COR-L47 (cell line): ENCODE data around the gene ANKS6.

Source experiments
- DNase-seq: peaks from one replicate; lab custom pipeline; 2025; lab: John Stamatoyannopoulos, UW

The ANKS6 gene

DNA sequence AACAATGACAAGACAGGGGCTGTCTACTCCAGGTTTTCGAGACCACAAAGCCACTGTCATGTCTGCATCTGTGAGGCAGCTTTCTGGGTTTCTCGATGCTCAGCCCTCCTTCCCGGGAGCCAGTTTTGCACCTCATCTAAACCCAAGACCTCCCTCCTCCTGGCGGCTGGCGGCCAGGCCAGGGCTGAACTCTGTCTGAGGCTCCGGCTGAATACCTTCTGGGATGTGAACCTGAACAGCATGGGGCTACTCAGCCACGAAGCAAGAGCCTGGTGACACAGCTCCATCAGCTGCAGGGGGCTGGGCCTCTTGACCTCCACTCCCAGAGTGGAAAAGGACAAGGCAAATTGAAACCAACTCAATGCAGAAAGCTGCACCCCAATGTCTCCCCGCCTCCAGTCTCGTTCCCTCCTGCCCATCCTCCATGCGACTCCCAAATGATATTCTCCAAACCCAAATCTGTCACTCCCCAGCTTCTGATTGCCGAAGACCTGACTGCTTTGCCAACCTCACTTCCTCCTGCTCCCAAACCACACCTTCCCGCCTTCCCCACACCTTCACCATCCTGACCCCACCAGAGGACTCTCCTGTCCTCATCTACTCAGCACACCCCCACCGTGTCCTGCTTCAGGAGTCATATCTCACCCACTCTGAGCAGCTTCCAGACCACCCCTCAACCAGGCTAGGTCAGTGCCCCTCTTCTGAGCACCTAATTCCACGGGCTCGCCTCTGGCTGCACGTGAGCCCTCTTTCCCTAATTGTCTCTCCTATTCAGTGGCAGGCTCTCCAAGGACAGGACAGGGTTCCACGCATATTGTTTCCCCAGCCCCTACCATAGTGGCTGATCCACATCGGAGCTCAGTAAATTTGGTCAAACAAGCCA, 4.5 kb downstream of the ANKS6 start:
- no peak for DNase-seq

DNA sequence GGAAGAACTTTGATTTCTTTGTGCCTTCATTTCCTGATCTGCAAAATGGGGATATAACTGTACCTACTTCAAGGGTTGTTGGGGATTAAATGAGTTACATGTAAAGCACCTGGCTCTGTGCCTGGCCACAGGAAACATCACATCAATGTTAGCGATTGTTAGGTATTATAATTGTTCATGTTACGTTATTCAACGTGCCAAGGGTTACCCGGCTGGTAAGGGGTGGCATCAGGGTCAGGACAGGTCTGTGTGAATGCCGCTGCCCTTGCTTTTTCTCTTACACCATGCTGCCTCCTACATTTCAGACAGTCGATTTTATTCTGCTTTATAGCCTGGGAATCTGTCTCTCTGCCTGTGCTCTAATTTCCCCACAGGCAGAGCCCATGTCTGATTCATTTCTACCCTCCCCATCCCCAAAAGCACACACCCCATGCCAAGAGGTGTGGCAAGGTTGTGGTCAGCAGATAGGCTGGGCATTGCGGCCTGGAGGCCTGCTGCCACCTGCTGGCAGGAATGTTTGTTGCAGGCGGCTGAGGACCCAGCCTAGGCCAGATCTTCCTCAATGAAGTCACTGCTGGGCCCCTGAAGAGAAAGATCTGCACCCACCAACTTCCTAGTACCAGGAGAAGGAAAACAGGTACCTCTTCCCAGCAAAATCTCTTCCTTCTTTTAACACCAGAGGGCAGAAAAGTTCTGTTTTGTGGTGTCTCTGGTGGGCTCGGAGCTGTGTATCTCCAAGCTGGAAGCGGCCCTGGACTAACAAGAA, 5.3 kb downstream of the ANKS6 start:
- DNase-seq = peak; percentile 28

DNA sequence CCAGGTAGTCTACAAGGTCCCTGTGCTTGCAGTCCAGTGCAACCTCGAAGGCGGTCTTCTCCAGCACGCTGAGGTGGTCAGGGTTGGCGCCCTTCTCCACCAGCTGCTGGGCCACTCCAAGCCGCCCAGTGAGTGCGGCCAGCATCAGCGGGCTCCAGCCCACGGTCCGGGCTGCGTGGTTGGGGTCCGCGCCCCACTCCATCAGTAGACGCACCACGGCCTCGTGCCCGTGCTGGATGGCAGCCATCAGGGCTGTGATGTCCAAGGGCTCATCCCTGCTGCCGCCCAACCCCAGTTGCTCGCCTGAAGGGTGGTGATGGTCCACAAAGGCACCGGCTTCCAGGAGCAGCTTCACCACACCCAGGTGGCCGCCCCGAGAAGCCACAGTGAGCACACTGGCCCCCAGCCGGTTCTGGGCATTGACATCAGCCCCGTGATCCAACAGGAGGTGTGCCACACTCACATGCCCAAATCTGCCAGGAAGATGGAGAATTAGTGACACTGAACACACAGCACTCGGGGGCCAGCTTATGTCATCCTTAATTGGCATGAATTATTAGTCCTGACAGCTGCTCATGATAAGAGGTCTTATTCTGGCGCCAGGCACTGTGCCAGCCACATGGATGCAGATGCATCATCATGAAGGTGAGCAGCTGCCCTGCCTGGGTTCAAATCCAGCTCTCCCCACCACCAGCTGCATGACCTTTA, 6.1 kb downstream of the ANKS6 start:
- peak; percentile 18 for DNase-seq

DNA sequence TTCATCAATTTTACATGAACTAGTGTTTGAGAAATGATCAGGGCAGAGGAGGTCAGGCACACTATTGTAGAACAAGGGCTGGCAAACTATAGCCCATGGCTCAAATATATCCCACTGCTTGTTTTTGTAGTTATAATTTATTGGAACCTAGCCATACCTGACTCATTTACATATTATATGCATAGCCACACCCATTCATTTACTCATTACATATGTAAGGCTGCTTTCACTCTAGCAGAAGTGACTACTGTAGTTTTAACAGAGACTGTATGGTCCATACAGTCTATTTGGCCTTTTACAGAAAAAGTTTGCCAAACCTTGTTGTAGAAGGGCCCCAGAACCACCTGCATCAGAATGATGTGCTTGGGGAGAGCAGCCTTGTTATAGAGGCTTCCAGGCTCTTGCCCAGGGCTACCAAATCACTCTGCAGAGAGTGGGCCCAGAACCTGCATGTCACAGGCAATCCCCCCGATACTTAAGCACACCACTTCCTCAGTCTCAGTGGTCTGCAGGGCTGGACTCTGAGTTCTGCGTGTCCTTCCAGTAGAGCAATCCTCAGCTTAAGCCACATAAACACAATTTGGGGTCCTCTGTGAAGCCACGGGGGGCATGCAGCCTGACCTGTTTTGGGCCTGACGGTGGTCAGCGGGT, 6.7 kb downstream of the ANKS6 start:
- no peak for DNase-seq

DNA sequence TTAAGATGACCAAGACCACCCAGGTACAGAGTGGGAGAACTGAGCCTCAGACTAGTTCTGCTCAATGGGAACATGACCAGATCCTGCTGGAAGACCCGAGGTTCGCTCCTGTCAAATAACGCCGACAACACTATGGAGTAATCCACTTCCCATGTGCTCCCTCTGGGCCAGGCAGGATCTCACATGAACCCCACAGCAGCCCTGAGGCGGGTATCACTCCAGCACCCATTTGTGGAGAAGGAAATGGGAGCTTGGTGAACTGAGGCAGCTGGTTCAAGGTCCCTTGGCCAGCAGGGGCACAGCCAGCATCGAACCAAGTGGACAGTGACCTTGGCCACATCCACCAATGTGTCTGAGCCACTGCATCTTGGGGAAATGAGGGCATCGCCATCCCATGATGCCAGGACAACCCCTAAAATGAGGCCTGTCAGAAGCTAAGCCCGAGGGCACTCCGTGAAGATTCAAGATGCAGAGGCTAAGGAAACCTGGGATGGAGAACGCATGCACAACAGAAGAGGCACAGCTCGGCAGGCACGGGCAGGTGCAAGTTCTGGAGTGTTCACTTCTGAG, 8.5 kb downstream of the ANKS6 start:
- DNase-seq = no peak

DNA sequence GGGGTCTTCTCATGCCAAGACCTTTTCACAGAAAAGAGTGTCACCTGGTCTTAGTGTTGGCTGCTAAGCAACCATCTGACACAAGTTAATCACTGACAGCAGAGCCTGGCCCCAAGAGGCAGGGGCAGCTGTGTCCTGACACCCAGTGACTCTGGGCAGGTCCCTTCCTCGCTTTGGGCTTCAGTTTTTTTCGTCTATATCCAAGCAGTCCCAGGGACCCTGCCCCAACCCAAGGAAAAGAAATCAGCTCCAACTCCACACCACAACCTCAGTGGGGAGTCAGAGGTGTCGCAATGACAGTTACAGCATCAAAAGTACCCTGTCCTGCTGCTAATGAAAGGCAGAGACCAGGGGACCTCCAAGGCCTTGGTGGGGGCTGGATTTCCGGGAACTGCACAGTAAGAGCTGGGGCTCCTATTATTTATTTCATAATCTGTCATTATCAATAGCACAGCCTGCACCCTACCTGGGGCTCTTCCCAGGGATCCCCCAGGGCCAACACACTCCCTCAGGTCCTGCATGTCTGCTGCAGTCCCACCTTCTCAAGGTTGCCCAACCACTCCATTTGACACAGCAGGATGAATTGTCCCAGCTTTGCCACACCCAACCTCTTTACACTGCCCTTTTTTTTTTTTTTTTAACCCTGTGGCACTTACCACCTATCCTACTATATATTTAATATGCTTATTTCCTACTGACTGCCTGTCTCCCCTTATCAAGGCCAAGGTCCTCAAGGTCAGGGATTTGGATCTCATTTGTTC, 9.4 kb downstream of the ANKS6 start:
- no peak for DNase-seq

DNA sequence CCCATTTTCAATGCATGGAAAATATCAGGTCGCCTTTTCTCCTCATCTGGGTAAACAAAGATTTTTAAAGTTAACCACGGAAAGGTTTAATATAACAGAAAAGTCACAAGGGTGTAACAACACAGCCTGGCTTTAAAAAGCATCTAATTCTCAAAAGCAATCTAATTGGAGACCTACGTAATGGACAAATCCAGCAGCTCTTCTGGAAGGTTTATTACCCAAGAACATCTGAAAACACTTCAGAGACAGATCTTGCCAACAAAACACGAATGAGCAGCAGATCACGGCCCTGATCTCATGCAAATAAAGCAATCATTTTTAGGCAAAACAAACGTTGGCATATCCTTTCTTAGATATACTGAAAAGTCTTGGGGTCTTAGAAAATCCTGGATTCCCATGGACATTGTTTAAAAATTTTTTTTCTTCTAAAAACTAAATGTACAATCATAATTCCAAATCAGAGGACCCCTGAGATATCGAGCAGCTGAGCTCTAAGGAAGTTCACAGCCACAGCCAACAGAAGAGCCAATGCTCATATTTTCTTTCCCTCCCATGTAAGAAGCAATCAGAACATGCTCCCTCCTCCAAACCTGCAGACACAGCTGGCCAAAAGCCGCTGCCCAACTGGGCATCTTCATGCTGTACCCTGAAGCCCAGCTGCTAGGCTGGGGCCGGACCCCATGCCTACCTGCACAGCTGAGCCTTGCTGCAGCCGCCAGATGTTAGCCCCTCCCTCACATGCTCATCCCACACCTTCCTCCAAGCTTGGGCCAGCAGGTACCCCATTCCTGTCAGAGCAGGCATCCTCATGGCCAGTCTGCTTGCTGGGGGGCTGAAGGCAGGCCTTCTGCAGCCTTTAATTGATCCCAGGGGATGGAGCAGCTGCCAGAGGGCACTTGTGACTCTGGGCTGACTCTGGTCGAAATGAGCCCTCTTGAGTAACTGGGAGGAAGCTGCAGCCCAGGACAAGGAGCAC, 11.2 kb downstream of the ANKS6 start:
- DNase-seq = no peak

DNA sequence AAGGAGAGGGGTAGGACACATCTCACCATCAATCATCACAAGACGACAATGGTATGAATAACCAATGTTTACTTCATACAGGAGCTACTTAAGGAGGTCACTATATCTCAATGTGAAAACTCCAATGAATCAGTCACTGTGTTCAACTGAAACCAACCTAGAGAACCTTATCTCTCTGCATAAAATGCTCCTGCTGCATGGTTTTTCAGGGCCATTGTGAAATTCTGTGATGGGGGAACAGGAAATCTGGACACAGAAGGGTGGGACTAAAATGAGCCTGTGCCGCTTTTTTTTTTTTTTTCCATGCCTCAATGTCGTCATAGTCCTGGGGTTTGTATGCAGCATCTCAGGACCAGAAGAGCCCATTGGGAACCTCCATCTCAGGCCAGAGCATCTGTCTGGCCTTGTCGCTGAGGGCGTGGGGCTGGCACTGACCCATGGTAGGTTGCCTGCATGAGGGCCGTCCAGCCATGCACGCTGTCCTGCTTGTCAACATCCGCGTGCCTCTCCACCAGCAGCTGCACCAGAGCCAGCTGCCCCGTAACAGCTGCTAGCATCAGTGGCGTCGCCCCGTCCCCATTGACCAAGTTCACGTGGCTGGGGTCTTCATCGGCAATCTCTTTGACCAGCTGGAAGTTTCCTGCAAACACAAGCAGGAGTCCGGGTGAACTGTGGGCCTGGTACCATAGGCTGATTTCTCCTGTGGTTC, 12.7 kb downstream of the ANKS6 start:
- DNase-seq = no peak

DNA sequence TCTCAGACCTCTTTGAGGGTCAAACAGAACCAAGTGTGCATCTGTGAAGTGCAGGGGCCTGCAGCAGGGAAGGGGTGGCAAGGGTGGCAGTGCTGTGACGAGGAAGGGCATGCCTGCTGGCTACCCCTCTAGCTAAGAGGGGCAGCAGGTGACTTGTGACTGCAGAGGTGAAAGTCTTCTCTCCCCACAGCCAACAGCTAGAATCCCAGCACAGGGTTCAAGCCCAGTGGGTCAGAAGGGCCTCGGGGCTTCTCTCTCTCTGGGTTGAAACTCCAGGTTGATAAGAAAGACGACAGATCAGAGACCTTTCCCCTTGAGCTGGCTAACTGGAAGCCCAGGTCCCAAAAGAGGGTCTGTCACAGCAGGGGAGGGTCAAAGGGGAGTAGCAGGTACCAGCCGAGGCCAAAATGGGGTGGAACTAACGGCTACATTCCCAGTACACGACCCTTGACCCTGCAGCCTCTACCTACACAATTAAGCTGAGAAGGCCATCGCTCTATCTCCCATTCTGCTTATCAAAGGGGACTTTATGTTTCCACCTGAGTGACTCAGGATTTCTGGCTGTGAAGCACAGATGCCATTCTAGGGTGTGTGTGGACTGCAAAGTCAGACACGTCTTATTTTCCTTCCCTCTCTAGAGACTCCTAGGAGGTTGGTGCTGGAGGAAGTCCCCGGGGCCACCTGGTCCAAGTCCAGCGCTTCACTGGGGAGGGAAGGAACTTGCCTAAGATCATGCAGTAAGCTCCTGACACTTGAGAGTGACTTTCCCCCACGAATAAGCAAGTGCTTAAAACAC, 14.6 kb downstream of the ANKS6 start:
- DNase-seq = no peak

DNA sequence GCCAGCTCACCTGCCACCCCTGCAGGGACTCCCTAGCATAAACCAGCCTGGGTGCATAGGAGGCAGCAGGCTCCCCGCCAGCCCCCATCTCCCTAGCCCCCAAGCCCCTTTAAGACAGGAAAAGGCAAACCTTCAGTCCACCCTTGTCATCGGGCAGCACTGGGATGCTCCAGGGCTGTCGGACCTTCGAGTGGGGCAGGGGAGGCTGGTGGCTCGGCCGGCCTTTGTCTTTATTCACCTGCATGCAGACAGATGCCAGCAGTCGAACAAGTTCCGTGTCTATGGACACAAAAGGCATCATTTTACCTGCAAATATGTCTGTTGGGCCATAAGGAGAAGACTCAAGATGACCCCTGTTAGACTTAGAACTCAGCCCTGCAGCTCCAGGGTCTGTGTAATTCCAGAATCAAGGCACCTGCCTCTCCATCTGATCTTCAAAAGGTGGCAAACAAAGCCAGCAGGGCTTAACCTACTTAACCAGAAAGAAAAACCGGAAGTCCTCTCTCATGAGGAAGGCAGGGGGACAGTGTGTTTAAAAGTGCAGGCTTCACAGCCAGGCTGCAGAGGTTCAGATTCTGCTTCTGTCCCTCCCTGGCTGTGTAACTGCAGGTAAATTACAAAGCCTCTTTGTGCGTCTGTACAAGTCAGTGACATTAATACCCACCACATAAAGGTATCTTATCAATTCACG, 16.2 kb downstream of the ANKS6 start:
- DNase-seq = no peak

DNA sequence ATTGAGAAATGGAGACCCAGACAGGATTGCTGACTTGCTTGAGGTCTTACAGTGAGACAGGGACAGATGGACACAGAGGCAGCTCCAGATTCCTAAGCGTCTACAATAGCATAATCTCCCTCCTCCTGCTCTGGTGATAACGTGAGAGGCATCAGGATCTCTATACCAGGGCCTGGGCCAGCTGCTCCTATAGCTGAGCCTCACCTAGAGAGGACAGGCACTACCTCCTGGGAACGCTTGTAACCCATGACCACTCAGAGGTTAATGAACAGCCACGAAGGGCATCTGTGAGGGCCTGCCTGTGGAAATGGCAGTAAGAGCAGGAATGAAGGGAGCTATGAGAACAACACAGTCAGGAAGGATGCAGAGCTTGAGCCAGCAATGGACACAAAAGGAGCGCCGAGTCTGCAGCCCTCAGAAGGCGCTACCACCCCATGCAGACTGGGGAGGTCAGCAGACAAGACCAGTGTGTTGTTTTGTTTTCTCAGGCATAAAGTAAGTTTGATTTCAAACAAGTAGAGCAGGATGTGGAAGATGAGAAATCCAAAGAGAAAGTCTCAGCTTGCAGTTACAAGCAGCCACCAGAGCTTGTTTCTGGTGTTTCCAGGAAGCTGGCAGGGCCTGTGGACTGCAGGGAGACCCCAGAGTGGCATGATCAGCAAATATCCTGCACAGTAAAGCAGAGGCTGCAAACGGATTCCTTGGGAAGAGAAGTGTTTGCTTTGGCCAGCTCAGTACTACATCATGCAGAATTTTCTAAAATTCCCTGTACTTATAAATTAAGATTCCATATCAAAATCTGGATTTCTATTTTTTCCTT, 17.4 kb downstream of the ANKS6 start:
- DNase-seq = no peak

DNA sequence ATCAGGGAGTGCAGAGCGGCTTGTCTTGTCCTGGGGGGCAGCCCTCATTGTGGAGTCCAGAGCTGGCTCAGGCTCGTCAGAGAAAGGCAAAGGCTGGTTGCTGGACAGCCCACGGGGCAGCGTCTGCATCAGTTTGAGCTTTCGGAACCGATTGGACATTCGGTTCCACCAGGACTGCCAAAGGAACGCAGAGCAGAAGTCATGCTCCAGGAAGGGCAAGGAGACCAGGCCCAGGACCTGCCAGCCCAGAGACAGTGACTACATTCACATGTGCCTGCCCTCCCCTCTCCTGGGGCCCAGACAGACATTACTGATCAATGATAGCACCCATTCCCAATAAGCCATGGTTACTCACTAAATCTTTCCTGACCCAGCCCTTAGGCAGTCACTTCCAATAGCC, 18.1 kb downstream of the ANKS6 start:
- DNase-seq = no peak

DNA sequence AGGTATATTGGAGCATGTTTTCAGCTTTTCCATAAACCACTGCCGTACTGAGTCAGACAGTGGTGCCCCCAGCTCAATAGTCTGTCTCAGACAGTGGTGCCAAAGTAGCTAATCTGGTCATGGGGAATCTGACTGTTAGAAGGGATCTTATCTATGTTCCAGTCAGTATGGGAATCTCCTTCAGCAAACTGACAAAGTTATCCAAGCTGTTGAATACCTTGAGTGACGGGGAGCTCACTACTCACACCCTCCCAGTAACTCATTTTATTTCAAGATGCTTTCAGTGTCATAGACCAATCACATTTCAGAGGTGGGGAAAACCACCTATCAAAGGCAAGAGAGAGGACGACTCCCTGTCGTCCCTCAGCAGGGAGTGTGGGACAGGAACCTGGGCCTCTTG, 18.7 kb downstream of the ANKS6 start:
- no peak for DNase-seq

DNA sequence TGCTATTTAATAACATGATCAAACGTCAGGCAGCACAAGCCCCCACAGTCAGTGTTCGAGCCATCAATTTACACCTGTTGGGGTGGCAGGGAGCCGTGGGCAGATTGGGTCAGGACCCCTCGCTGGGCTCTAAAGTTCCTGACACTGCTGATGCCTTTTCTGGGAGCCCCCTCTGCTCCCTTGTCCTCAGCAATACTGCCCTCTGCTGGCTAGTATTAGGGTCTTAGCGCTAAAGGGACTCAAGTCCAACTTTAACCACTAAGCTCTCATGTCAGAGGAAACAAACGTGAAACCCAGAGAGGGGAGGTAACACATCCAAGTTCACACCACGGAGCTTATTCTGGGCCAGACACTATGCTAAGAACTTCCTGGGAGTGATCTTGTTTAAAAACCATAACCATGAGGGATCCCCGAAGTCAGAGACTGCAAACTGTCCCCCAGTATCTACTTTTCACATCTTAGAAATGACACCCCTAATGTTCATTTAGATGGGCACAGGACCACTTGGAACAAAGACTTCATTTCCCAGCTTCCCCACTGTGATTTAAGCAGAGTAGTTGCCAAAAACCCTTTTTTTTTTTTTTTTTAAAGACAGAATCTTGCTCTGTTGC, 20.4 kb downstream of the ANKS6 start:
- peak; percentile 46 for DNase-seq

DNA sequence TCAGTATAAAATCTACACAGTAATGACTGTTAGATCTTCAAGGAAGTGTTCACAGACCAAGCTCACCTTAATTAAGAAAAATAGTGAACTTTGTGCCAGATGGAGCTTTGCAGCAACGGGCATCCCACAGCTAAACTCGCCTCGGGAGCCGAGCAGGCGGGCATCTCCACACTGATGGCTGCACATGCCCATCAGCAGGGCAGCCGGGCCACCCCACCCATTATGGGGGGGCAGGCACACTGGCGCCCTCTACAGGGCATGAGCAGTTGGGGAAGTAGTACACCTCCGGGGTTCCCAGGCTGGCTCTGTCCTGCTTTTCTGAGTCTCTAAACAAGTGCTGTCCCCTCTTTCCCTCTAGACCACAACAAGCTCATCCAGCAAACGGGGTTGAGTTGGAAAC, 21.6 kb downstream of the ANKS6 start:
- no peak for DNase-seq

DNA sequence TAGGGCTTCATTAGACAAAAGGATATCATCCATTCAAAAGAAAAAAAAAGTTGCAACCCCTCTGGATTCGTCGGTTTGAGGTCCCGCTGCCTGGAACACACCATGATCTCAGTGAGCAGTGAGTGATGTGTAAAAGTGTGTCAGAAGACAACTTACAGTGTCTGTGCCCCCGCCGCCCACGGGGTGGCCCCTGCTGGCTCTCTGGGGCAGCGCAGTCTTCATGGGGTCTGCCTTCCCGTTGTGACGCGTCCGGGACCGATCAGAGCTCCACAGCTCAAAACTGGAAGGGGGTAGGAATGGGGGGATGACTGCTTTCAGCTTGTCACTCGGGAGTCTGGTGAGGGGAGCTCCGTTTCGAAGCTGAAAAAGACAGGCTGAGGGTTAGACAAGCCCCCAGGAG, 22.6 kb downstream of the ANKS6 start:
- no peak for DNase-seq
